Measurements from ENCODE around the gene MUSK.
"Not testable (repeated sequence)": the region's sequence is repeated elsewhere in the genome, so short reads cannot be mapped to it uniquely, and the experiment has no call there.

MUSK gene

DNA sequence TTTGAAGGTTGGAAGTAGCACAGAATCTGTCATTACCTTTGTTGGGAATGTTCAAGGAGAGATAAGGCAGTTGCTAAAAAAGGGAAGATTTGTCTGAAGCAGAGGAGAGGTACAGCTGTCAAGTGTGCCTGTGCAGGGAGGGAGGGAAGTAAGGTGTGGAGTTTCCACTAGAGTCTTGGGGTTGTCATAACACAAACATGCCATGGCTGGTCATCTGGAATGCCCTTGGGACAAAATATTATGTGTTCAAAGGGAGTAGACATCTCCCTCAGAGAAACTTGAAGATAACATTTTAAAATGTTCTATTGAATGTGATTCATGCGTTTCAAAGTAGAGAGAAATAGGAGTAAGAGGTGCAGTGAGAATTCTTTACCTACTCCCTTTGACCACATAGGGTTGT, 95.0 kb downstream of the MUSK start:
- DNase-seq, result no peak

DNA sequence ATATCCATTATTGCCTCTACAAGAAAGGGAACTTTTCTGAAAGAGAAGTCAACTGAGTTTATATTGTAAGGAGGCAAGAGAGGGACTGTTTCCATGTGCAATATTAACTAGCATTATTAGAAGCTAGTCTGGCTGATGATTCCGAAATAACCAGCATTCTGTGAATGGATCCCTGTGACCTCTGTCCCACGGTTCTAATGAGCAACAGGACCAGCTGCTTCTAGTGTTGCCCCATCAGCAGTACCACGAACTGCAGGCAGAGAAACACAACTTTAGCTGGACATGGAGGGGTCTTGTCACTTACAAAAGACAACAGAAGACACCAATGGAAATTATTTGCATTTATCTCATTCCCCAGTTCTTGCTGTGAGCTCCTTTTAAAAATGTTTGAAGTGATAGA, 95.4 kb downstream of the MUSK start:
- no peak for DNase-seq

DNA sequence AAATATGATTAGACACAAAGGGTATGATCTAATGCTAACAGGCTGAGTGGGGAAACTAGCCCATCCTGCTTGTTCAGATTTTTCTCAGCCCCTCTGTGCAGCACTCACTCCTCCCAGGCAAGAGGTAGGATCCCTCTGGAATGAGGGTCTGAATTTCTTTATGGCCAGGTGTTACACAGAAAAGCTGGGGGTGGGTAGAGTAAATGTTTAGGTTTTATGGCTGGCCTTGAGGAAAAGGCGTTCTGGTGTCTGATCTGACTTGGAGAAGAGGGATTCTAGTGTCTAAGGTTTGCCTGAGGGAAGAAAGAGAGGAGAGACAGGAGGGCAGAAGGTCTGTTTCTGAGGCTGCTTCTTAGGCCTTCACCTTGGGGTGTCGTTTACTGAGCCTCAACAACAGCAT, 97.3 kb downstream of the MUSK start:
- no peak for DNase-seq

DNA sequence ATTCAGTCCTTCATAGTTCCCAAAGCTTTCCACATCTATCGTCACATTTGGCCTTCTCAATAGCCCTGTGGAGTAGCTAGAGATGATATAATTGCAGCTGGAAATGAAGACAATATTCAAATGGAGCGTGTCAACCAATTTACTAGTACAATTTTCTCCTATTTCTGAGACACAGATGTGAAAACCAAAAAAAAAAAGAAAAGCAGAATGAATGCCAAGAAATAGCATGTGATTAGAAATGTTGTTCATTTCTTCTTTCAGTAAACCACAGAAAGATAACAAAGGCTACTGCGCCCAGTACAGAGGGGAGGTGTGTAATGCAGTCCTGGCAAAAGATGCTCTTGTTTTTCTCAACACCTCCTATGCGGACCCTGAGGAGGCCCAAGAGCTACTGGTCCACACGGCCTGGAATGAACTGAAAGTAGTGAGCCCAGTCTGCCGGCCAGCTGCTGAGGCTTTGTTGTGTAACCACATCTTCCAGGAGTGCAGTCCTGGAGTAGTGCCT, 99.0 kb downstream of the MUSK start:
- peak; percentile 40 for DNase-seq

DNA sequence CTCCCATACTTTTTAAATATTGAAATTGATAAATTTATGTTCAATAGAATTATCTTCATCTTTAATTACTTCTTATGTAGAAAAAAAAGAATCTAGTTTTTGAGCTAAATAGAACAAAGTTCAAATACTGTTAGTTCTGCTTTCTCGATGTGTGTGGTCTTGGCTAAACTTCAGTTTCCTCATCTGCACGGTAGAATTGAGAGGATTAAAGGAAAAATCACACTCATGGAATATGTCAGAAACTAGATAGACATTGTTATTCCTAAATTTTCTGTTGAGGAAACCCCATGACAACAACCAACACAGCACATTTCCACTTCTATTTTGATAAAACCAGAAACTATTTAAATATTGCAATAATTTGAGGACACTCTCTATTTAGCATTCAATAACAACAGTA, 100.3 kb downstream of the MUSK start:
- no peak for DNase-seq

DNA sequence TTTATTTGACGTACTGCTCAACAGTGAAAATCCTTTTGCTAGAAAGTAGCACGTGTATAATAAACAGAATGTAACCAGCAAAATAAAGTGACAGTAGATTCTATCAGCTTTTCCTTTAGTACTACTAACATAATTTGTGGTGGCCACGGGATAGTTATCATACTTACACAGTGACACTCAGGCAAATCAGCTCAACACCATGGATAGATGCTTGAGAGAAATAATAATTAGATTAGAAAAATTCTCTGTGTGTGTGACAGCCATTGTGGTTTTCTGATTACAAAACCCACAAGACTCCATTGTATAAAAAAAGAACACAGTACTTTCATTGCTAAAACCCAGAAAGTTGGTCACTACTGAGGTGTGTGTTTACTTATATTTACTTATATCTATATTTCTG, 101.1 kb downstream of the MUSK start:
- peak; percentile 78 for DNase-seq

DNA sequence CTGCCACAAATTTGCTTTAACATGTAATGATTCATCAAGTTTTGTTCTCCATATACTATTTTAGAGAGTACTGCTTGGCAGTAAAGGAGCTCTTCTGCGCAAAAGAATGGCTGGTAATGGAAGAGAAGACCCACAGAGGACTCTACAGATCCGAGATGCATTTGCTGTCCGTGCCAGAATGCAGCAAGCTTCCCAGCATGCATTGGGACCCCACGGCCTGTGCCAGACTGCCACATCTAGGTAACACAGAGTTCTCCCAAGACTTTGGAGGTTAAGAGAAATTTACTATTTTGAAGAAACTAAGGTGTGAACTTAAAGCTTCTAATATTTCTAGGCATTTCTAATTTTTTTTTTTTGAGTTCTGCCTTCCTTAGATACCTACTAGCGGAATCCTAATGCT, 107.1 kb downstream of the MUSK start:
- DNase-seq, result no peak

DNA sequence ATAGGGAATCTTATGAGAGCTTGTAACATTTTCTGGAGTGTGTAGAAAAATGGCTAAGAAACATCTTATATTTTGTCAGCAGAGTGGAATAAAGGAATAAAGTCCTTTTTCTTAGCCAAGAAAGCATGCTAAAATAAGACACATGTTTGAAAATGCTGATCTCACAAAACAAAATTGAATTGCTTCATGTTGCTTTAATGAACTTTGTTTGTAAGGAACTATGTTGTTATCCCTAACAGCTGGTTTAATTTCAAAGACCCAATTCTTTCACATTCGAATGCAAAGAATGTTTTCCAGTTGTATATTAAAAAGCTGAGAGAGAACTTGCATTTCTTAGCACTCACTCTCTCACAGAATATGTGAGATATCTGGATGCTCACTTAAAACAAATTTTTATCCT, 107.6 kb downstream of the MUSK start:
- no peak for DNase-seq

DNA sequence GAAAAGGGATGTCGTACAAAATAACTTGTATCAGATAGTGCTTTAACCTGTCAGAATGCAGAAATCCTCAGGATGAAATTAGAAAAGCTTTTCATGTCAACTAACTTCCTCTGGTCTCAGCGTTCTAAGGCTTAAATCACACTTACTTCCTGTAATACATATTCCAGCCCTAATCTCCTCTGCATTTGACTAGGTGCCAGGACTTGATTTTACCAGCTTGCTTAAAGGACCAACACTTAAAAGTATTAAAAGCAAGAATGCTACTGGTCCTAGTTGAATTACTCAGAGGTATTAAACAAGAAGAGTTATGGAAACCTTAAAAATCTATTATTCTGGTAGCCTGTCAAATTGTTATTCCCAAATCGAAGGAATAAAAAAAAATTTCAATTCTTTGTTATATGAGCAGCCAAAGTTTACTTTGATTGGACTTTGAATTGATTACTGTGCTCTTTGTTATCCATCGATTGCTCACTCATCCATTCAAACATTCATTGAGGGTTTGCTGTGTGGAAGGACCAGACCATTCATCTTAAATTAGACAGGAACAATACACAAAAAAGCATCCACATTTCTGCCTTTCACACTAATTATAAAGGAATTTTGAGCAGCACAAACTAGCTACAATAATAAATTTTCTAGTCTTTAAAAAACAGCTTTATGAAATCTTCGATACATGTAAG, 108.7 kb downstream of the MUSK start:
- no peak for DNase-seq

DNA sequence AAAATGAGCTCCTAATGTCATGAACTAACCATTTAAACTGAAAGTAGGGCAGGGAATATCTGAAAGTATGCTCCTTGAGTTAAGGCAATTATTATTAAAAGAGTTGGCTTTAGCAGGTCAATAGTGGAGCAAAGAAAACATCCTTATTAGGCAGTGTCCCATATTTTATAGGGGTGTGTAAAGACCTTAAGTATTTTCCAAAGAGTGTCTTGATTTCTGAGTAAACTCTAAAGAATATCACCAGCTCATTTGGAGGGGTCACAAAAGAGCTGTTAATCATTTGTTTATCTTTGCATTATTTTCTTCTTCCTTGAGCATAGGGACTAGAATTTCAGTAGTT, 109.3 kb downstream of the MUSK start:
- DNase-seq, result no peak

DNA sequence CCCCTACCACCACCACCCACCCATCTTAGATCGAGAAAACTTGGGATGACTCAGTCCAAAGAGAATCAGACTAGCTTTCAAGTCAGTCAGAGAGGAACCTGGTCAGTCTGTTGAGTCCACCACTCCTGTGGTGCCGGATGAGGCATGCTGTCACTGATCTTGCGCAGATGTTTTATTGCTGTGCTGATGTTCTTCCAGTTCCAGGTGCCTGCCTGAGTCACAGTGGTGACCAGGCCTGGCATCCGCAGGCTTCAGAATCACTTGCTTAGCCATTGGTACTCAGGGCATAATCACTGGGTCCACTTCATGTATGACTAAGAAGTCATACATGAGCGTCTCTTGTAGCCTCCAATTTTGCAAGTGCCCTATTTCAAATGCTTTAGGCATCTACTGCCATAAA, 114.1 kb downstream of the MUSK start:
- DNase-seq, result no peak

DNA sequence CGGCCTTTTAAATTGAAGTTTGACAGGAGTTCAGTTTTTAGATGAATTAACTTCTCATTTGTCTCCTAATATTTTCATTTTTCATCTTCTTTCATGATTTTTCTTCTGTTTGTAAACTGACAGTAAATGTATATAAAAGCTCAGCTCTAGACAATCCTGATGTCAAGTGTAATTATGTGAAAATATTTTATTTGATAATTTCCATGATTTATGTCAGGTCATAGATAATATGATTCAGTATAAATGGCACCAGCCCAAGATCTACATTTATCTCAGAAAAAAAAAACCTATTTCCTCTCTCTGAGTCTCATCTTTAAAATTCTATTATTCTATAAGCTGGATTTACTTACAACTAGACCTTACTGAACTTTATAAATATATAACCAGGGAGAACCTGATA, 115.7 kb downstream of the MUSK start:
- DNase-seq, result no peak

DNA sequence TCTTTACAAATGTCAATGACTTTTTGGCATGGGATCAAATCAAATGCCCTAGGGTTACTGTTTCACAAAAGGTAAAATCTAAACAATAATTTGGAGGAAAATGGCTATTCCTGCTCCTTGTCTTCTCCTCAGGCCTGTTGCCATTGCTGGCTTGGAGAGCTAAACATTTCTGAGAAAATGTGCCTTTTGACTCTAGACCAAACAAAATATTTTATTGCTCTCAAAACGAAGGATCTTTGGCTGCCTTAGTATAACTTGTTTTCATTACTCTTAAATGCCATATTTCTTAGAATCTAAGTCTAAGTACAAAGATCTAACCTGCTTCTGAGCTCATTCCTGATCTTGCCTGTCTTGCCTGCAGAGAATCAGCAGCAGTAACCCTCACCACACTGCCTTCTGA, 116.6 kb downstream of the MUSK start:
- no peak for DNase-seq

DNA sequence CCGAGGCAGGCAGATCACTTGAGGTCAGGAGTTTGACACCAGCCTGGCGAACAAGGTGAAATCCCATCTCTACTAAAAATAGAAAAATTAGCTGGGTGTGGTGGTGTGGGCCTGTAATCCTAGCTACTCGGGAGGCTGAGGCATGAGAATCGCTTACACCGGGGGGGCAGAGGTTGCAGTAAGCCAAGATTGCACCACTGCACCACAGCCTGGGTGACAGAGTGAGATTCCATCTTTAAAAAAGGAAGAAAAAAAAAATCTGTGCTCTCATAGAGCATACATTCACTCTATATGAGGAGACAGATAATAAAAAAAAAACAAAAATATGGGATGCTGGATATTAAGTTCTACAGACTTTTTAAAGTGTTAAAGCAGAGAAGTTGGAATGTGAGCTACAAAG, 119.8 kb downstream of the MUSK start:
- not testable (repeated sequence) for DNase-seq

DNA sequence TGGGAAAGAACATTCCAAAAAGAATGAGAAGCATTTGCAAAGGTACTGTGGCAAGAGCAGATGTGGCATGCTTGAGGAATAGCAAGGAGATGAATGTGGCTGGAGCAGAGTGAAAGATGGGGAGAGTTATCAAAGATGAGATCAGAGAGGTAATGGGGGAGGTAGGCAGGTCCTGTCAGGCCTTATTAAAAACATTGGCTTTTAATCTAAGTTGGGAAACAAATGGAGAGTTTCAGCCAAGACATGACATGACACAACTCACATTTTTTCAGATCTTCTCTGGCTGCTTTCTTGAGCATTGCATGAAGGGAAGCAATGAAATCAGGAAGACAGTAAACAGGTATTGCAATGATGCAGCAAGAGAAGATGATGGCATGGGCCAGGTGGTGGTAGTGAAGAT, 120.3 kb downstream of the MUSK start:
- DNase-seq, result no peak

DNA sequence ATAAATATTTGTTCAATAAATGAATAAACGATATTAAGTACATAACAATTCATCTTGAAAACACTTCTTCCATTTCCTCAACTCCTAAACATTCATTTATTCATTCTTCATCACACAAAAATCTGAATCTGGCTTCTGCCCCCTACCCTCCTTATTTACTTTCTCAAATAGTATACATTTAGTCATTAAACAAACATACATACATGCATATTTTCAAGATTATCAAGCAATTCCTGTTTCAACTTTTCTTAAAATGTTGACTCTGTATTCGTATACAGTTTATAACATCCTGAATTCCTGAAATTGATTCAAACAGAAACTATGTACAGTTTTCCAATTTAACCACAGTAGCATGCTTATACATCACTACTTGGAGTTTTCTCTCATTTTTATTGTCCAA, 129.0 kb downstream of the MUSK start:
- peak; percentile 83 for DNase-seq

DNA sequence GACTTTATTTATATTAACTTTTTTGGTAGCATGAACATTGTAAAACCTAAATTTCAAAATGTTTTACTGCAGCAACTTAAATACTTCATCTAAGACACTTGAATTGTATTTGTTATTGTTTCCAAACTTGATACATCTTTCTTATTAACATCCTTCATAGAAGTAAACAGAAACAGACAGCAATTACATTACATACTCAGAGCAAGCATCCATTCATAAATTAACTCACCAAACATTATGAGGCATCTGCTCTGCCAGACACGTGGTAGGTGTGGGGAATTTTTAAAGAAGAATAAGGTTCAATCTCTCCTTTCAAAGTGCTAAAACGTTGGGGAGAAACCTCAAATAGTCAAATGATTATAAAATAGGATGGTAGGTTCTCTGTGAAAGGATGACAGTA, 130.8 kb downstream of the MUSK start:
- no peak for DNase-seq

DNA sequence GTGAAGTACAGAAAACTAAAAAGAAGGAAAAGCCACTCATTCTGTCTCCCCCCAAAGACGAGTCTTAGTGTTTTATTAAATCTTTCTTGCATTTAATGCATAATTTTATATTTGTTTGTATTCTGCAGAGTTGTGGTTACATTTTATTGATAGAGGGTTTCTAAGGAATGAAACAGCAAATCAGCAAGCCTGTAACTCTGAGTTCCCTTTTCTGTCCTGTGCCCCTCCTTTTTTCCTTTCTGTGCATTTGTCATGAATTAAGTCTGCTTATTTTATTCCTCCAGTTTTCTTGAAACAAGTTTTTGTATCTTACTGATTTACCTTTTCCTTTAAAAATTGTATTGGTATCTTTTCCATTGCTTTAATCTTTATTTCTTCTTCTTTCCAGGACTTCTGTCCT, 132.8 kb downstream of the MUSK start:
- no peak for DNase-seq

DNA sequence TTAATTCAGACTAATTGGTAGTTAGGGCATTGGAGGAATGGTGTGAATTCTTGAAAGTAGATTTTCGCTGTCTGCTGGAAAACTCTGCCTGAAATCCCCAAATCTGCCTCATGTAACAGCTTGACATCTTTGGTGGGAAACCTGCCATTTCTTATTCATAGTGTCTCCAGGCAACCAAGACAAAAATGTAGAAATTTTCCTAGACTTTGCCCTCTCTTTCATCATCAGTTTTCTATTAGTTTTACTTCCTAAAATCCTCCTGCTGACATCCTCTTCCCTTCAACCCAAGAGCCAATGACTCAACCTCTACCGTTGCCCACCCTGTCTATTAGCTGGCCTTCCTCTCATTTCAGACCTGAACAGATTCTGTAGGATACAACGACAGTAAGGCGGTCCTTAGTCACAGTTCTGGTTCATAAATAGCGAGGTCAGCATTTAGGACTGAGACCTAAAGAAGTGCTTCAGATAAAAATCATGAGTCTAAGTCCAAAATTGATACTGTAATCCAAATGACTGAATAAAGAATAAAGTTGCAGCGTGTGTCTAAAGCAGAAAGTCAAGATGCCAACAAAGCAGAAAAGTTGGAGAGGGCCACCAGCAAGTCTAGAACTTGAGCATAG, 133.9 kb downstream of the MUSK start:
- peak; percentile 73 for DNase-seq

DNA sequence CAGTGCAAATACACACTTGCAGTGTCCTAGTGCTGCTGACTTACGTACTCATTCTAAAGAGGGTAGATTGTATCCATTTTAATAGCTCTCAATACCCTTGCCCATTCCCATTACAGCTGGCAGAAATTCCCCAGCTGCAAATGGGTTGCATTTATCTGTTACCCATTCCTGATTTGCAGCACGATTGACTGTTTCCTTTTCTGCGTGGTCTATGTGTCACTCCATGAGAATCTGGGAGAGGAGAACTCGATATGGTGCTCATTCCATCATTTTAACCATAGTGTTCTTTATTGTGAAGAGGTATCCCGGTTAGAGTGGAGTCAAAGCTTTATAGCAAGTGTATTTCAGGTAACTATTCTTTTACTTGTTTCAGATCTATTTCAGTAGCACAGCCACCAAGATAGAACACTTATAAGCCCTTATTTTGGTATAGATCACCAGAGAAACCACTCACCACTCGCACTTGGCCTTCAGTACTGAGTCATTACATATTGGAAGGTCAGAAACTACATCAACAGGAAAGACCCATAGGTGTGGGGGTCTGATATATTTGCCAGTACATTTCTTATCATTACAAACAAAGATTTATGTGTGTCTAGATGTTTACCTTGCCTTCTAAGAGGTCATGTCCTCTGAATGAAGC, 139.5 kb downstream of the MUSK start:
- DNase-seq, result peak; percentile 40

DNA sequence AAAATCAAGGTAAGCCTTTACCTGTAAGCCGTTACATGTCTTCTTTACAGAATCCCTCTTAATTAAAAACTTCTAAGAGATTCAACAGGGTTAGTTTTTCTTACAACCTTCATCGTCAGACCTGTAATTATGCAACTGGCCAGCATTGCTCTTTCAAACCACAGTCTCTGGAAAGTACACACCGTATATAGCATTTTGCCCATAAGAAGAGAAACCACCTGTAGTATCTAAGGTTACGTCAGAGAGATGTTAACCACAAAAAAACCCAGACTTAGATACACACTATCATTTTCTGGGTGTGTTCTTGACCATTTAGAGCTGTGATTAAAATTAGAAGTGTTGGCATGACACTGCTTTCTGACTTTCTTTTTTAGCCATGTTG, 140.0 kb downstream of the MUSK start:
- no peak for DNase-seq

DNA sequence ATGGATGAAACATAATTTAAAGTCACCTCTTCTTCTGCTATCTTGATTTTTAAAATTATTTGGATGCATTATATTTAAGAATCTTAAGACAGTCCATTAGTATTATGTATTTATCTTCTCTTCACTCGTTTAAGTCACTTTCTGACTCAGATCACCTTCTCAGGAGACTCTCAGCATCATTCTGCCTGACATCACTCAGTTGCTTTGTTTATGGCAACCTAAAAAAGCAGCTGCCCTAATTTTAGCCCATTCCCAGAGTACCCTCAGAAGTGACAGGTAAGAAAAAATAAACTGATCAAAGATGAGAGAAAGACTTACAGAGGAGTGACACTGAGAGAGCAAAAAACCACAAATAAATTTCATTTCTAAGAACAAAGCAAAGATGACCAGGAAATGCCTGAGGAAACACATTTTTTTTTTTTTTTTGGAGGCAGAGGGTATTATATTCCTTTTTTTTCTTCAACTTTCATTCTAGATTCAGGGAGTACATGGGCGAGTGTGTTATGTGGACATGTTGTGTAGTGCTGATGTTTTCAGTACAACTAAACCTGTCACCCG, 140.5 kb downstream of the MUSK start:
- DNase-seq, result no peak

DNA sequence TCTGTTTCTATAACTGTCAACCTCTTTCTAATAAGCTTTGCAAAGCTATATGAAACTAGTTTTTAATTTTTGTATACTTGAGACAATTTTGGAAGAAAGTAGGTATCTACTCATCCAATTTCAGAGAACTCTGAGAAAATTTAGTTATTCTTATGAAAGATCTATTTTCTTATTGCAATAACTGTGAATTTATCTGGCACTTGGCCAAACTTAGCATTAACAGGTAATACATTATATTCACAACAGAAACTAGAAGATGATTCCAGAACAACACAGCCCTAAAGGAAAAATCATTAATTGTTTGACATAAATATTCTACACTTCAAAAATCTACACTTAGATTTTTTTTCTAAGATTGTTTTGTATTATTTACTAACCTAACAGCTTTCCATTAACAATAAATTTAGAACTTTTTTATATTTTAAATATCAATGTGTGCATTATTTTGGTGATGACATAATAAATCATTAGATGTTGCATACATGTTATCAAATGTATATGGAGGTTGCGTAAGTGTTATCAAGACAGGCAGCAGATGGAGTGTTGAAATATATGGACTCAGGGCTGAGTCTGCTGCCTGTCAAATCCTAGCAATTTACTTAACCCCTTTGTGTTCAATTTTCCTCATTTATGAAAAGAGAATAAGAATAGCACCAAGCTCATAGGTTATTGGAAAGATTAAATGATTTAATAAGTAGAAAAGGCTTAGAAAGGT, 141.8 kb downstream of the MUSK start:
- no peak for DNase-seq

All from fibroblast of skin of abdomen (primary cell).